H1 (cell line): ENCODE measurements around the gene MICALL2. TPM values are rescaled to one million over a fixed set of nuclear protein-coding genes. Genes with fewer than 3 reads are reported as not detected.

ENCODE experiments used
- CHD7 ChIP-seq: fragments of 300-600 bp; sonication (generic); IDR thresholded peaks from 2 replicates; pipeline ENCODE4 v1.7.1; 2012; ENCODE audit warnings: low read length, moderate library complexity, mild to moderate bottlenecking, inconsistent platforms; ENCODE audit not compliant: insufficient replicate concordance
- EZH2 ChIP-seq: fragments of 200-600 bp; sonication (generic); IDR thresholded peaks from 2 replicates; pipeline ENCODE4 v1.7.1; 2012; ENCODE audit warnings: low read depth, mild to moderate bottlenecking, moderate library complexity, low read length, inconsistent platforms; ENCODE audit not compliant: severe bottlenecking
- GTF2F1 ChIP-seq: IDR thresholded peaks from 2 replicates; pipeline ENCODE4 v1.6.1; 2012; ENCODE audit warnings: low read depth, low read length, improper control_type of control experiment, borderline replicate concordance
- SUZ12 ChIP-seq: fragments of 200-600 bp; sonication (generic); IDR thresholded peaks from 2 replicates; pipeline ENCODE4 v1.6.1; 2012; ENCODE audit warnings: mild to moderate bottlenecking, inconsistent platforms, low read length, moderate library complexity, mixed read lengths
- TAF1 ChIP-seq: IDR thresholded peaks from 2 replicates; pipeline ENCODE4 v1.6.1; 2011; ENCODE audit warnings: mild to moderate bottlenecking, low read depth, low read length
- YY1 ChIP-seq: IDR thresholded peaks from 2 replicates; pipeline ENCODE4 v1.6.1; 2011; ENCODE audit warnings: low read depth, mild to moderate bottlenecking, low read length
- polyA plus RNA-seq, 7 experiments: library from polyadenylated mRNA; depleted of rRNA in 3 of 7; stranded (reverse) in 5 of 7; unstranded in 2 of 7; fragments of >200 nt in 5 of 7; fragments of 200-250 nt in 2 of 7; gene quantifications; 1 replicate in 5 of 7; 2 replicates in 1 of 7; 4 replicates in 1 of 7; pipeline versions ENCODE4 v1.2.1 to v1.2.3, GENCODE V29; 2011 to 2013; ENCODE audit warnings: missing spikeins in 2 of 7, mixed read lengths in 2 of 7
- total RNA-seq: library from RNA; stranded (reverse); fragmentation: NEBNext Ultra II Directional; extraction: Animal tissue kit (Norgen Biotek cat#: 25700); gene quantifications from 2 replicates; pipeline ENCODE4 v1.2.1, GENCODE V29; 2021

The MICALL2 gene
- total and polyA plus RNA-seq, 2 of the 8 experiments (the other 6 are each of a cell fraction or from before 2014, with no cell fraction given) = 5.3 to 8.5 TPM

- TF ChIP-seq CHD7 = no peak
- no peak for TF ChIP-seq SUZ12
- TF ChIP-seq YY1 = no peak
- no peak for TF ChIP-seq TAF1
- no peak for TF ChIP-seq GTF2F1
- no peak for TF ChIP-seq EZH2
These were observed 70.5 kb downstream of the MICALL2 start (continued) for GRCh38 chr7:1388703-1389335.
